Neural cell (in vitro differentiated cells): ENCODE data around the gene VIM. TPM values are rescaled to one million over a fixed set of nuclear protein-coding genes. Genes with fewer than 3 reads are reported as not detected.

Experiments
- H2AFZ ChIP-seq: fragments of 200-600, 300-800 bp; sonication (generic), shearing (Covaris generic); 2 replicates; pipeline ENCODE4 v1.6.0; 2014; ENCODE audit warnings: low read depth, mild to moderate bottlenecking, antibody characterized with exemption, low read length, moderate library complexity
- H3F3A ChIP-seq: fragments of 200-600 bp; shearing (Covaris generic); 2 replicates; pipeline ENCODE4 v1.6.1; 2016; ENCODE audit warnings: mild to moderate bottlenecking, moderate library complexity, mixed read lengths, antibody characterized with exemption, low read length; ENCODE audit not compliant: insufficient read depth, poor library complexity, severe bottlenecking
- H3K27ac ChIP-seq: fragments of 200-600, 300-800 bp; sonication (generic), shearing (Covaris generic); 2 replicates; pipeline ENCODE4 v1.5.1; 2014; ENCODE audit warnings: mild to moderate bottlenecking, low read length, moderate library complexity
- H3K27me3 ChIP-seq: fragments of 300-800, 200-600 bp; sonication (generic), shearing (Covaris generic); 2 replicates; pipeline ENCODE4 v1.6.0; 2014; ENCODE audit warnings: mild to moderate bottlenecking, low read depth, low read length, moderate library complexity; ENCODE audit not compliant: insufficient read depth
- H3K36me3 ChIP-seq: fragments of 300-800, 200-600 bp; sonication (generic), shearing (Covaris generic); 2 replicates; pipeline ENCODE4 v1.5.1; 2014; ENCODE audit warnings: mild to moderate bottlenecking, antibody characterized with exemption, low read length, moderate library complexity; ENCODE audit not compliant: insufficient read depth
- H3K4me2 ChIP-seq: fragments of 300-800, 200-600 bp; sonication (generic), shearing (Covaris generic); 2 replicates; pipeline ENCODE4 v1.6.0; 2014; ENCODE audit warnings: mild to moderate bottlenecking, low read length
- H3K4me3 ChIP-seq: fragments of 300-800, 200-600 bp; sonication (generic), shearing (Covaris generic); 2 replicates; pipeline ENCODE4 v1.5.1; 2014; ENCODE audit warnings: mild to moderate bottlenecking, low read length, moderate library complexity
- H3K79me2 ChIP-seq: fragments of 200-600 bp; shearing (Covaris generic); replicated peaks from 2 replicates; pipeline ENCODE4 v1.6.0; 2014; ENCODE audit warnings: mild to moderate bottlenecking, low read length, moderate library complexity; ENCODE audit not compliant: insufficient read depth
- H3K9ac ChIP-seq: fragments of 300-800, 200-600 bp; sonication (generic), shearing (Covaris generic); 2 replicates; pipeline ENCODE4 v1.6.1; 2016; ENCODE audit warnings: mild to moderate bottlenecking, low read length, mixed read lengths
- H3K9me2 ChIP-seq: fragments of 200-600 bp; shearing (Covaris generic); 2 replicates; pipeline ENCODE4 v1.6.1; 2016; ENCODE audit warnings: mild to moderate bottlenecking, low read length, mixed read lengths; ENCODE audit not compliant: insufficient read depth
- H3K9me3 ChIP-seq: fragments of 200-600, 300-800 bp; sonication (generic), shearing (Covaris generic); 2 replicates; pipeline ENCODE4 v1.6.1; 2016; ENCODE audit warnings: mild to moderate bottlenecking, mixed run types, low read length, moderate library complexity, mixed read lengths
- H4K20me1 ChIP-seq: fragments of 200-600 bp; shearing (Covaris generic); 2 replicates; pipeline ENCODE4 v1.6.1; 2016; ENCODE audit warnings: mild to moderate bottlenecking, mixed run types; ENCODE audit not compliant: insufficient read depth
- CTCF ChIP-seq: fragments of 450-650 bp; IDR thresholded peaks from 2 replicates; pipeline ENCODE4 v1.5.1; 2014; ENCODE audit warnings: antibody characterized with exemption, mild to moderate bottlenecking, moderate library complexity; ENCODE audit not compliant: poor library complexity, severe bottlenecking
- EP300 ChIP-seq: fragments of 450-650 bp; conservative IDR thresholded peaks from 2 replicates; pipeline ENCODE4 v1.6.1; 2014; ENCODE audit warnings: antibody characterized with exemption, mild to moderate bottlenecking, moderate library complexity; ENCODE audit not compliant: poor library complexity, severe bottlenecking
- EZH2 ChIP-seq: fragments of 200-600, 300-800 bp; shearing (Covaris generic), sonication (generic); IDR thresholded peaks from 2 replicates; pipeline ENCODE4 v1.6.1; 2014; ENCODE audit warnings: antibody characterized with exemption, low read length, borderline replicate concordance, mild to moderate bottlenecking; ENCODE audit not compliant: insufficient read depth, poor library complexity, severe bottlenecking
- MXI1 ChIP-seq: fragments of 450-650 bp; conservative IDR thresholded peaks from 2 replicates; pipeline ENCODE4 v1.6.1; 2014; ENCODE audit warnings: antibody characterized with exemption, mild to moderate bottlenecking; ENCODE audit not compliant: poor library complexity, severe bottlenecking
- POLR2AphosphoS5 ChIP-seq: IDR thresholded peaks from 2 replicates; pipeline ENCODE4 v1.6.1; 2012
- RAD21 ChIP-seq: fragments of 450-650 bp; conservative IDR thresholded peaks from 2 replicates; pipeline ENCODE4 v1.6.1; 2014; ENCODE audit warnings: antibody characterized with exemption, mild to moderate bottlenecking, moderate library complexity
- REST ChIP-seq: IDR thresholded peaks from 2 replicates; pipeline ENCODE4 v1.6.1; 2012; ENCODE audit warnings: borderline replicate concordance
- SMC3 ChIP-seq: fragments of 450-650 bp; conservative IDR thresholded peaks from 2 replicates; pipeline ENCODE4 v1.6.1; 2014; ENCODE audit warnings: antibody characterized with exemption, mild to moderate bottlenecking, moderate library complexity; ENCODE audit not compliant: poor library complexity
- TAF1 ChIP-seq: IDR thresholded peaks from 2 replicates; pipeline ENCODE4 v1.6.1; 2012; ENCODE audit warnings: low read depth
- polyA plus RNA-seq: library from polyadenylated mRNA; depleted of rRNA; stranded (reverse); fragments of >200 nt; gene quantifications from 2 replicates; pipeline ENCODE4 v1.2.3, GENCODE V29; 2014

Gene VIM
- polyA plus RNA-seq, 1 donor from 2014 or later, result 170 TPM

DNA sequence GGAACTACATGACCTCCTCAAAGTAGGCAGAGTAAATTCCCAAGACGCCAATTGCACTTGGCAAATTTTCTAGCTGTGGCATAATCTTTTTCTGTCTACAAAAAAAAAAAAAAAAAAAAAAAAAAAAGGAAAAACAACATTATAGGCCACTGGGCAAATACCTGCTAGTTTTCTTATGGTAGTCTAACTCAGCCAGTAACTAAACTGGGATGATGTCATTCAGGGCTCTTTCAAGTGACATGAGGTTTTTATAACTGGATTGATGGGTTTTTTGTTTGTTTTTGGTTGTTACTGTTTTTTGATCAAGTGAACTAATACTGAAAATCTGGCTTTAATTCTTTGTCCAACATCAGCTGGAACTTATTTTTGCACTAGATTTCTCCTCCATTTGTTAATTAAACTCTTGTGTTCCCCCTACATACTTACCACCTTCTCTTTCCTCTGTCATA, 7.4 kb upstream of the VIM start:
- no peaks in the 10 kb centered on the region for H3F3A ChIP-seq
- H4K20me1 ChIP-seq, result no peaks in the 10 kb centered on the region
- H3K9me3 ChIP-seq, result no peaks in the 10 kb centered on the region
- H3K79me2 ChIP-seq, result no peaks in the 10 kb centered on the region
- H3K4me3 ChIP-seq, result no peak overlapping the region
- TF ChIP-seq MXI1 (no peak), SMC3 (no peak), EZH2 (no peak), EP300 (no peak), REST (no peak), TAF1 (no peak), POLR2AphosphoS5 (no peak), CTCF (no peak), RAD21 (no peak)
- no peaks in the 10 kb centered on the region for H3K36me3 ChIP-seq
- no peak overlapping the region for H2AFZ ChIP-seq
- no peak overlapping the region for H3K9ac ChIP-seq
- H3K27ac ChIP-seq, result no peak overlapping the region
- no peaks in the 10 kb centered on the region for H3K9me2 ChIP-seq
- H3K27me3 ChIP-seq, result no peaks in the 10 kb centered on the region
- no peak overlapping the region for H3K4me2 ChIP-seq

DNA sequence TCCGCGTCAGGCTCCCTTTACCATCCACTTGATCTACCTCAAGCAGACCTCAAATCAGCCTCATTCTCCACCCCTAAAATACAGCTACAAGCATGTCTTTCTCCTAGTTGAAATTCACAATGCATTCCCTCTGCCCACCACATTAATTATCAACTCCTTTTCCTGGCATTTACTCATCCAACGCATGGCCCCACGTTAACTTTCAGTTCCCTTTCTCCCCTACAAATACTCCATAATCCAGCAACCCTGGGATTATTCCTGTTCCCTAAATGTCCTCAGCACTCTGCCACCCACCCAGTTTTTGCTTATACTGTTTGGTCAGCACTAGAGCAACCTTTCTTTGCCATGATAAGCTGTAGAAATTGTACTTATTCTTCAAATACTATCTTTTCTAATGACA, 5.7 kb upstream of the VIM start:
- TF ChIP-seq EZH2 (no peak), EP300 (no peak), RAD21 (no peak), CTCF (no peak), POLR2AphosphoS5 (no peak), REST (no peak), SMC3 (no peak), MXI1 (no peak), TAF1 (no peak)
- H3K36me3 ChIP-seq, result no peaks in the 10 kb centered on the region
- no peak overlapping the region for H3K4me2 ChIP-seq
- no peaks in the 10 kb centered on the region for H3K27me3 ChIP-seq
- H3K9me3 ChIP-seq, result no peaks in the 10 kb centered on the region
- H3K4me3 ChIP-seq, result no peak overlapping the region
- H3K27ac ChIP-seq, result no peak overlapping the region
- no peaks in the 10 kb centered on the region for H4K20me1 ChIP-seq
- no peaks in the 10 kb centered on the region for H3K79me2 ChIP-seq
- no peaks in the 10 kb centered on the region for H3F3A ChIP-seq
- H3K9ac ChIP-seq, result no peak overlapping the region
- H3K9me2 ChIP-seq, result no peaks in the 10 kb centered on the region
- no peak overlapping the region for H2AFZ ChIP-seq
